Midbrain (tissue), 1 donor: ENCODE measurements around the gene AGA.

Experiments used
- DNase-seq: peaks from one replicate; lab custom pipeline; 2025; lab: John Stamatoyannopoulos, UW

AGA gene

GRCh38 chr4:177386278-177386815, 55.9 kb downstream of the AGA start:
- no peak for DNase-seq

GRCh38 chr4:177385576-177386277, 56.5 kb downstream of the AGA start:
- no peak for DNase-seq

DNA sequence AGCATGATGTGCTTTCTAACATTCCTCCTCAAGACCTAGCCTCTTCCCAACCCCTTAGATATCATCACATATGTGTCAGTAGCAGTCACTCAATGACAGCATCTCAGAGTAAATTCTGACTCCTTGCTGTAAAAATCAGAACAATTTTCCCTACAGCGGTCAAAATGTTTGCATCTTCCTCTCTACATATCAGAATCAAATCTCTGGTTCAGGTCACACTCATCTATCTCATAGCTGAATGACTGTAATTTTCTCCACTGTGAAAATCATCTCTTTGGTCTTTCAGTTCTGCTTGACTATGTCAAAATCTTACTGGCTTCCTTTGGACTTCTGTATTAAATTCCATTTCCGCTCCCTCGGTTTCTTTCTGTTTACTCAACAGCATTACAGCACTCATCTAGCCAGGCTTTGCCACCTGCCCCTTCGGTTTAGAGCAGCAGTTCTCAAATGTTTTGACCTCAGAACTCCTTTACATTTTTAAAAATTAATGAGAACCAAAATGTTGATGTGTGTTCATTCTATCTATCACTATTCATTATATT, 57.3 kb downstream of the AGA start:
- DNase-seq, result no peak

GRCh38 chr4:177381762-177382310, 60.4 kb downstream of the AGA start:
- no peak for DNase-seq
